ENCODE results near the gene HK3.

The HK3 gene

DNA sequence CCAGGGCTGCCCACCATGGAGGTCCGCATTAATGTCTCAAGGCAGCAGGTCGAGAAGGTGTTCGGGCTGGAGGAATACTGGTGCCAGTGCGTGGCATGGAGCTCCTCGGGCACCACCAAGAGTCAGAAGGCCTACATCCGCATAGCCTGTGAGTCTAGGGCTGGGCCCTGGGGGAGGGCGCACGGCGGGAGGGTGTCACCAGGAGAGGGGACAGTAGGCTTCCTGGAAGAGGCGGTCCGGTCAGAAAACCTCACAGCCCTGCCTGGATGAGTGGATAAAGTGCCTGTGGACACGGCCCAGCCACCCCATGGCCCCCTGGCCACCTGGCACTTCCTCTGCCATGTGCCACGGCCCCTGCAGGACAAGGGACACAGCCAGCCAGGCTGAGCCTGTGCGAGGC is 31.0 kb downstream of the HK3 start:
- no peak for DNase-seq

DNA sequence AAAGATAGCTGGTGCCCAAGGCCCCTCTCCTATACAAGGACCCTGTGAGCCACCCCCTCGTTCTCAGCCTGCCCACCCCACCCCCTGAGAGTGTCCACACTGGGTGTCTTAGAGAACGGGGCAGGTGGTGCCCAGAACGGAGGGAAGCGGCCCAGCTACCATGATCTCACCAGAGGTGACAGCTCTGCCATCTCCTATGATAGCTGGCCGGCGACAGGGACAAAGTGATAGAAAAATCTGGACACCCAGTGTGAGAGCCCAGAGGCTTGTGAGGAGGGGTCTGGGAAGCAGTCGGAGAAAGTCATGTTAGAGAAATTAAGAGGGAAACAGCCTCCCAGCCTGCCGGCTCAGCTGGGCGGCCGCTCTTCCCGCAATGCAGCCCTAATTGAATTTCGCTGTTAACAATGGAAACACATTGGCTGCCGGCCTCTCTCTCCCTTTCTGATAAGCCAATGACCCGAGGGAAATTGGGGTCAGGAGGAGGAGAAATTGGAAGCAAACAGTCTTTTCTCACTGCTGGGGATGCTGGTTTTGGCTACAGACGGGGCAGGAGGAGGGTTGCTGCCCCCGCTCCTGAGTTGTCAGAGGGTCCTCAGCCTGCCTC is 32.3 kb downstream of the HK3 start:
- DNase-seq, result no peak

DNA sequence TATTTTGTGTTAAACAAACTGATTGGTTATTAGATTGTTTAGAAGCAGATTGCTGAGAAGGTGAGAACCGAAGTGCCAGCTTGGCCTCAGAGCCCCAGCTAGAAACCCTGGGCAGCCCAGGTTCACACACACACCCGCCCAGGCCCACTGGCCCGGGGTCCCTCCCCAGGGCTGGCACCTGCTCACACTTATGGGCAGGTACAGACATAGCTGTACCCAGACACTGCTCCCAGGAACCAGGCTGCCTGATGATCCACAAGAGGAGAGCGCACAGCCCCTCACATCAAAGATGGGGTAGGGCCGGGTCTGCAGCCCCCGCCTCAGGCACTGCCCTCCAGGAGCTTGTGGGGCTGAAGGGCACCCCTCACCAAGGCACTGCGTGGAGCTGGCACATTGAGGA is 33.2 kb downstream of the HK3 start:
- DNase-seq, result no peak

DNA sequence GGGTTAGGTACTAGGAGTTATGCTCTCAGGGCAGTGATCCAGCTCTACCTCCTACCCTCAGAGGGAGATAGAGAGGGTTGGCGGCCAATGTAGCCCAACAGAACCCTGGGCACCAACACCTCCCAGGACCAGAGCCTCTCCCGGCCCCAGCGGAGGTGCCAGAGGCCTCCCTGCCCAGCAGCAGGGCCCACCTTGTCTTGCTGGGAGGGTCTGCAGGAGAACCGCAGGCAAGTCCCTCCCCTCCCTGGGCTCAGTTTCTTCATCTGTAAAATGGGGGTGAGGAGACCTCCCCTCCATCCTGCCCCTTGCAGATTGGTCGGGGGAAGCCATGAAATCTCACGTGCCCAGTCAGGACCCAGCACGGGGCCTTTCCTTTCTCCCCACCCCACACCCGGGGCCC is 34.4 kb downstream of the HK3 start:
- DNase-seq, result no peak

DNA sequence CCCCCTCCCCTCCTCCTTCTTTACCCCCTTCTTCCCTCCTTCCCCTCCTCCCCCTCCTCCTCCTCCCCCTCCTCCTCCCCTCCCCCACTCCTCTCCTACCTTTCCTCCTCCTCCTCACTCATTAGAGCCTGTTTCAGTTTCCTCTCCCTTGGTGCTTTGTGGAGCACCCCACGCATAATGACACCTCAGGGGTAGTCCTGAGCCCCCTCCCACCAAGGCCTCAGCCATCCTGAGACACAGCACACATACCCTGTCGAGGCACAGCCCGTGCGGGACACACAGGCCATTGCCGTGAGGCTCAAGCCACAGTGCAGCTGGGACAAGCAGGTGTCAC is 35.4 kb downstream of the HK3 start:
- no peak for DNase-seq

DNA sequence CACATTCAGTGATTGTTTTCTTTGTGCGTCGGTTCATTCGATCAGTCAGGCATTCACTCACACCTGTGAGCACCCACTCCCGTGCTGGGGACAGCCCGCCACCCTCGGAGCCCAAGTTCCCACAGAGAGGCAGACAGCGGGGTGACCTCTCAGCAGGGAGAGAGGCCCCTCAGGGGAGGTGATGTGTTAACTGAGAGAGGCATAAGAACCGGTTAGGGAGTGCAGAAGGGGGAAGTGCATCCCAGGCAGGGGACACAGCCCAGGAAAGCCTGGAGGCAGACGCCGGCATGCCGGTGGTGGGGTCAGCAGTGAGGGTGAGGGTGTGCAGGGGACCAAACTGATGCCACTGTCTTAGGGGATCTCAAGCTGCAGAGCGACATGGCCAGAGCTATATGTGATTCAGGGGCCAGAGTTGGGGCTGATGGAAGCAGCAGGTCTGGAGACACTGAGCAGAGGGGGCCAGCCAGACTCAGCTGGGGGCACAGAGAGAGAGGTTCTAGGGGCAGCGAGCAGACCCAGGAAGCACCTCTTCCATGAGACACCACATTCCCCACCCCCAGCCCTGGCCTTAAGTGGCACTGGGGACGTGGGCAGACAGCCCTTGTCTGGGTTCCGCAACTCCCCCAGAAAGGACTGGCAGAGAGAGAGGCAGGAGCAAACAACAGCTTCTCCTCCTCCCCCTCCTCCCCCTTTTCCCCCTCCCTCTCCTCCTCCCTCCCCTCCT is 35.9 kb downstream of the HK3 start:
- no peak for DNase-seq

DNA sequence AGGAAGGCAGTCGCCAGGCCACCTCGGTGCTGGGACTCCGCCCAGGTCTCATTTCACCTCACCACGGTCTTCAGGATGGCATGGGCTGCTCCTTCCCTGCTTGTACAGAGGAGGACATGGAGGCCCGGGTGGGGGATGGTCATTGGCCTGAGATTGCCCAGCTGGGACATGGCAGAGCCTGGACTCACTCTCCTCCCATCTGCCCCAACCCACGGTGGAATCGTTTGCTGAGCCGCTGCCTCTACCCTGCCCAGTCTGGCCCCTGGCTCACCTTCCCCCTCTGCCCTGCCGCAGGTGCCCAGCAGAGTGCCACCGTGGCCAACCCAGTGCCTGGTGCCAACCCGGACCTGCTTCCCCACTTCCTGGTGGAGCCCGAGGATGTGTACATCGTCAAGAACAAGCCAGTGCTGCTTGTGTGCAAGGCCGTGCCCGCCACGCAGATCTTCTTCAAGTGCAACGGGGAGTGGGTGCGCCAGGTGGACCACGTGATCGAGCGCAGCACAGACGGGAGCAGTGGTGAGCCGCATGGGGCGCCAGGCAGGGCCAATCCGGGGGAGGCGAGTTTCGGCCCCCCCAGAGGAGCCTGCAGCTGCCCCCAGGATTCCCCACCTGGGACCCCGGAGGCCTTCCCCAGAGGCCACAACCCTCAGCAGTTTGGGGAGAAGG is 36.7 kb downstream of the HK3 start:
- no peak for DNase-seq

DNA sequence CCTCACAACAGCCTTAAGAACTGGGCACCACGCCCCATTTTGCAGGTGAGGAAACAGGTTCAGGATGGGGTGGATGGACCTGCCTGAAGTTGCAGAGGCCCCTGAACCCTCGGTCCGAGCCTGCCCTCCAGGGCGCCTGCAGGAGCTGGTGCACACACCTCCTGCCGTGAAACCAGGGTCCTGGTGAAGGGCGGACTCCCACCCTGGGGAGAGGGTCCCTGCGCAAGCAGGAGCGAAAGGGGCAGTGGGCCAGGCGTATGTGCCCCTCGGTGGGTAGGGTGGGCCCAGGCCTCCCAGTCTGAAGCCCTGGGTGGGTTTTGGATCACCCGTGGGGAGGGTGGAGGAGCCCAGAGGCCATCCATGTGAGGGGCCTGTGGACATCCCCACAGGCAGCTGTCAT is 37.9 kb downstream of the HK3 start:
- no peak for DNase-seq

DNA sequence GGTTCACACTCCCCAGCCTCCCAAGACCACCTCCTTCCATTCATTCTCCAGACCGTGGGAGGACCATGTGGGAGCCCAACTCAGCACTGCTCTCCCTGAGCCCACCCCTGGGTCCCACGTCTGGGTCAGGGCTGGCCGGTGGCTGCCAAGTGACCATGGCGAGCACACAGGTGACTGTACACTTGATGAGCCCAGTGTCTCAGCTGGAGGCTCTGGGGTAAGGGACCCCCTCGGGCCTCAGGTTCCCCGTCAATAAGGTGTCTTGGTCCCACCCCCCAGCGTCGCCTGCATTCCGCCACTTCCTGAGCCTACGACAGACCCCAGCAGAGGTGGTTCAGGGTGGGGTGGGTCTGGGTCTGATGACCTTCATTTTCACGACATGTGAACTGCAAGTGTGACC is 38.8 kb downstream of the HK3 start:
- DNase-seq, result no peak

DNA sequence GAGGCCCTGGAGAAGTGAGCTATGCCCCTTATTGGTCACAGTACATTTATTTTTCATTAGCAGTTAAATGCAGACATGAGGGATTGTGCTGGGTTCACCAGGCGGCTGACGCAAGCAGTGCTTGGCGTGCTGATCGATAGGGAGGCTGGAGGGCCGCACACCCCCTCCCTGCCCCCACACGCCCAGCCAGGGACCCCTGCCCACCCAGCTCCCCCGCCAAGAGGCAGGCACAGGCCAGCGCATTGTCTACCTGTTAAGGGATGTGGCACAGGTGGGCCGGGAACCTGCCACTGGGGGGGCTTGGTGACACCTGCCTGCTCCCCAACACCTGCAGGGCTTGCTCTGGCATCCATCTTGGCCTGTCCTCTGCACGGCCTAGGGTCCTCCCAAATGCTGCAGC is 39.2 kb downstream of the HK3 start:
- DNase-seq, result no peak

DNA sequence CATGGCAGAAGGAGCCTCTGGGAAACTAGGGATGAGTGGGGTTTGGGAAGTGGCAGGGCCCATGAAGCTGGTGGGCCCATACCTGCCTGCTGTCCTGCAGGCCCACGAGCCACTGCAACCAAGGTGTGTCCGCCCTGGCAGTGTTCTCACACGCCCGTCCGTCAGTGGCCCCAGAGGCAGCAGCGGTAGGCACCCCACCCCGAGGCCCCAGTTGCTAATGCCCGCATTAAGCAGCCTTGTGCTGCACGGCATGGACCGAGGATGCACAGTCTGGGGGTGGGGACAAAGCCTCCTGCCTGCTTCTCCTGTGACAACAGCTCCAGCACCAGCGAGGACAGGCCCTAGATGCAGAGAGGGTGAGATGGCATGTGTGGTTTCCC is 41.3 kb downstream of the HK3 start:
- no peak for DNase-seq

DNA sequence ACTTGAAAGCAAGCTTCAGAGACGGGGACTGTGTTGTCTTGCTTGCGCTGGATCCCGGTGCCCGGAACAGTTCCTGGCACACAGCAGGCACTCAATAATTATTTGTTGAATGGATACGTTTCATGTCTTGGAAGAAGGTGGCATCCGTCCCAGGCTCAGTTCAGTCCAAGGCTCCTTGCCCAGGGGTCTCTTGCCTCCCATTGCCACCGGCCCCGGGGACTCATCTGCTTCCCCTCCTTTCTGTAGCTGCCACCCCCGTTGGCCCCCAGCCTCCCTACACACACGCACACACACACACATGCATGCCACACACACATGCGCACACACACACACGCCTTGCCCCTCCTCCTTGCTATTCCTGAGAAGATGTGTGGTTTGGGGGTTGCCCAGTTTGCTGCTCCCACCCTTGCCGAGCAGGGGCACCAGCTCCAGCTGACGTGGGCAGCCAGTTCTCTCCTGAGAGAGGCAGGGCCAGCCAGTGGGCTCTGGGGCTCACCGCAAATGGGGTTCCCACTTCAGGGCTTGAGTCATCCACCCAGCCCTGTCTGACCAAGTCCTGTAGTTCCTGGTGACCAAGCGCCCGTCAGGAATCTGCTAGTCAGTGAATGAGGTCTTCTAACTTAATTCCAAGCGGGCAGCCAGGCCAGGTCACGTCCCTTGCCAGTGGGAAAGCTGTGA is 41.8 kb downstream of the HK3 start:
- no peak for DNase-seq

DNA sequence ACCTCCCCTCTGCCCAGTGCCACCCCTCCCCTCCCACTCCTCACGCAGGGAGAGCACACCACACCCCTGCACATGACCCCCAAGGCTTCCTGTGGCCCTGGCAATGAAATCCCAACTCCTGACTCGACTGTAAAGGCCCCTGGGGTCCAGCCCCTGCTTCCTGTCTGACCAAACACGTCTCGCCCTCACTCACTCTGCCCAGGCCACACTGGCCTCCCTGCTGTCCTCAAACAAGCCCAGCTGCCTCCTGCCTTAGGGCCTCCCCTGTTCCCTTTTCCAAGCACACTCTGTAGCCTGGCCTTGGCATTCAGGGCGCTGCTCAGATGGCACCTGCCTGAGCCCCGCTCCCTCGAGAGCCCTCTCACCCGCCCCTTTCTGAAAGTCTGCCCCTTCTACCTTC is 42.4 kb downstream of the HK3 start:
- no peak for DNase-seq

DNA sequence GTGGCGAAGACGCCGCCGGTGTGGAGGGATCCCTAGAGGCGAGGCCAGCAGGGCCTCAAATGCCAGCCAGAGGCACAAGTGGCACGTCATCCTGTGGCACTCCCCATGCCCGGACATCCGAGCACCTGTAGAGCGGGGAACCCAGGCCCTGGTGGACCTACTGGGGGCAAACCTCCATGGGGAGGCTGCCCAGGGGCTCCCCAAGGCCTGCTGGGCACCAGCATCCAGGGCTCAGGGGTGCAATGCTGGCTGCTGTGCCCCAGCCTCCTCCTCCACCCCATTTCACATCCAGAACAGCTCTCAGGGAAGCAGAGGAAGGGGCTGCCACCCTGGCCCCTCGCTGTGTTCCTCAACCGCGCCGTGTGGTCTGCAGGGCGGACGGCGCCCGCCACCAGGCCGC is 43.5 kb downstream of the HK3 start:
- DNase-seq, result no peak

DNA sequence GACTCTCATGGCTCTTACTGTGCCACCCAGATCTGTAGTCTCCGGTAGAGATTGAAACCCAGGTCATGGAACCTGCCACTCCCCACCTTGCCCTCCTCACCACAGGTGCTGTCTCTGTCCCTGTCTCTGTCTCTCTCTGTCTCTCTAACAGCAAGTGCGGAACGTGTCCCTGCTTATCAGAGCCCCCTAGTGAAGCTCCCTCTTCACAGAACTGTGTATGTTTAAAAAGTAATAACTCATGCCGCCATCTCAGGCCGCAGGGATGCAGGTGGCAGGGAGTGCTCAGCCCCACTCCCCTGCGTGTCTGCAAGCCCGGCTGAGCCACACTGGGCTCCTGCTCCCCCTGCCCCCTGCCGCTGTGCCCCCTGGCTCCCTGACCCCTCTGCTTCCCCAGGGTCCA is 45.0 kb downstream of the HK3 start:
- DNase-seq, result no peak

DNA sequence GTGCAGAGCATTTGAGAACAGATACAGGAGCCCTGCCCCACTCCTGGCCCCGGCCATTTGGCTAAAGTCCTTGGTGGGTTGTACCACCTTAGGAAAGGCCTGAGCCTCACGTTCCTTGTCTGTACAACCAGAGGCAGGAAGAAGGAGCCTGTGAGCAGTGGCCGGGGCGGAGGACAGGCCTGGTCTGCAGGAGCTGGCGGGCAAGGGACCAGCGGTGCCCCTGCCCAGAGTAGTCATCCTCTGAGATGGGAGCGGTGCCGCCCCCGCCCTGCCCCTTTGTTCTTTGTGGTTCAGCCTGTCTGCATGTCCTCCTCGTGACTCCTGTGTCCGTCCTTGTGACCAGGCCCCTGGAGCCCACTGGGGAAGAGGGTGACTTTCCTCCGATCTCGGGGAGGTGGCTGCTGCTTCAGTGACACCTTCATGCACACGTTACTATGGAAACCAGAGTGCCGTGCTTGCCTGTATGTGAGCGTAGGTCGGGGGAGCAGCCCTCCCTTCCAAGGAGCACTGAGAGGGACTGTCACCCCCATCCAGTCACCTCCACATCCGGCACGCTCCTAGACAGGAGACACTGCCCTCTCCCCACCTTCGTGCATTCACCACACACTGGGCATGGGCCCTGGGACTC is 45.9 kb downstream of the HK3 start:
- no peak for DNase-seq

DNA sequence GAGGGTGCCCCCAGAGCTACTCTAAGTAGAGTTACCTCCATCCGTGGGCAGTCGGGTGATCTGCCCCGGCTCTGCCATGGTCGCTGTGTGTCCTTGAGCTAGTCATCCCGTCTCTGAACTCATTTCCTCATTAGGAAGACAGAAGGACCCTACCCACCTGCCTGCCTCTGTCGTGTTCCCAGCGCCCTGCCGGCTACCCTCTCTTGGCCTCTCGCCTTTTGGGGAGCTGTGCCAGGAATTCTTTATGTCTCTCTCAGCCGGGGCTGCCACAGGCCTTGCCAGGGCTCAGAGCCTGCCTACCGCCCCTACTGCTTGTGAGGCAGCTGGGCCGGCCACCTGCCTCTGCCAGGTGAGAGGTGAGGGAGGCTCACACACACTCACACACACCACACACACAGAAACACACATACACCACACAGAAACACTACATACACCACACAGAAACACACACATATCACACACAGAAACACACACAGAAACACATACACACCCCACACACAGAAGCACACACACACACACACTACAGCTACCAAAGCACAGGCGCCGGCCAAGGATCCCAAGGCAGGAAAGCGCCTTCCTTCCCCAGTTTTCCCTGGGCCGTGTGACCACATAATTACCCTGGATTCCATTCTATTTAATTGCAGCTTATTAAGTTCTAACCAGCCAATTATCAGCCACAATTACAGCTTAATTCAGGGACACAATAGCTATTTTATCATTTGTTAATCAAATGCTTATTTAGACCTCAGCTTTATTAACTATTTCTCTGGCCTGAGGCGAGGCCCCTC is 47.1 kb downstream of the HK3 start:
- no peak for DNase-seq

DNA sequence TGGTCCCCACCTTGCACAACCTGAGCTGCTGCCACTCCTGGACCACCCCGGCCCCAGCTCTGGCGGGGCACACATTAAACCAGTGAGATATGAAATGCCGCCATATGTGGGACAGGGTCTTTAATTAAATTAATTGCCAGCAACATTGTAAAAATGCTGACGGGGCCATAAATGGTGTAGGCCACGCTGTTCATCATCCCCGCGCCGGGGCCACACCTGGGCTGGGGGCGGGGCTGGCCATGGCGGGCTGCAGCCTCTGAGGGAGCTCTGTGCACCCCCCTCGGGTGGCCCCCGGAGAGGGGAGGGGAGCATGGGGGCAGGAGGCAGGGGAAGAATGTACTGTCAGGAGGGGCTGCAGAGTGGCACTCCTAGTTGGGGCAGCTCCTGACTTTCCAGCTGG is 47.8 kb downstream of the HK3 start:
- no peak for DNase-seq

DNA sequence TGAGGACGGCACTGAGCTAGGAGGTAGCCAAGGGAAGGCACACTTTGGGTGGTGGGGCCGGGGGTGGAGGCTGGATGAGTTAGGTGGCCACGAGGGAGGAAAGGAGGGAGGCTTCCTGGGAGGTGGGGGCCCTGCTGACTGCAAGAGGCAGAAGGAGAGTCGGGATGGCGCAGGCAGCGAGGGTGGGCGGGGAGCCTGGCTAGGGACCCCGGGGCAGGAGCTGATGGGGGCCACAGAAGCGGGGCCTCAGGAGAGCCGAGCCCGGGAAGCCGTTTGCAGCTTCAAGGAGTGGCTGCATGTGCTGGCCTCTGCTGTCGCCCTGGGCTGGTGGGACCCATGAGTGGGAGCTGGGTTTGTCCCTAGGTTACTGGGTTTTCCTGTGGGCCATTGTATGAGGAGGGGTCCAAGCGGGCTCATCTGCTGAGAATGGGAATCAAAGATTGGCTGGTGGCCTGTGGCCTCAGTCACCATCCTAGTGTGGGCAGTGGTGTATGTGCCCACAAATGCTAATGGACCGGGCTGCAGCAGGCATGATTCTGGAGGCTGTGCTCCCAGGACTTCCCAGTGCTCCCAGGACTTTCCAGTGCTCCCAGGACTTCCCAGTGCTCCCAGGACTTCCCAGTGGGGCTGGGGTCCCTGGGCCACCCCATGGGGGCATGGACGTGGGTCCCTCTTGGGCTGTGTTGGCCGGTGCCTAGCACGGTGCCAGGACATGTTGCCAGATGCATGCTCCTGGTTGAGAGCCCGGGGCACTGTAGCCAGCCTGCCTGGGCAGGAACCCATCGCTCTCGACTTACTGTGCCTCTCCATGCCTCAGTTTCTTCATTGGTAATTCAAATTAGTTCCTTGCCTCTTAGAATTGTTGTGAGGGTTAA is 48.5 kb downstream of the HK3 start:
- no peak for DNase-seq

DNA sequence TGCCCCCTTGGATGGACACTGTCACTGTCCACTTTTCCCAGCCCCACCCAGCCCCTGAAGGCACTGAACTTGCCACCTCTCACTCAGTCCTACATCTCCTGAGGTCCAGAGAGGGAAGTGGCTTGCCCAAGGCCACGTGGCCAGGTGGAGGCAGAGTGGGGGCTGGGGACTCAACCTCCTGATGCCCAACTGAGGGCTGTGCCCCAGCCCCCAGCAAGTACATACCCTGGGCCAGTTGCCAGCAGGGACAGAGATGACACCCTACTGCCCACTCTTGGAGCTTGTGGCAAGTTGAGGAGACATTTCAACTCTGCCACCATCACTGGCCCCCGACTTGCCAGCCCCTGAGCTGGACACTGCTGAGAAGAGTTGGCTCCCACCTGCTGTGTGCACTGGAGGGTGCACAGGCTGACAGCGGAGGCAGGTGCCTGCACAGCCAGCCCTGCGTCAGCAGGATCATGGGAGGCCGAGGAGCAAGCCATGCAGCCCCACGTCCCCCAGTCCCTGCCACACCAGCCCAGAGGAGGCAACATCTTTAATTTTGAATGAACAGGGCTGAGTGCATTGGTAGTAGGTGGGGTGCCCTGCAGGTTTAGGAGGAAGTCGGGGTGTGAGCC is 49.4 kb downstream of the HK3 start:
- no peak for DNase-seq

DNA sequence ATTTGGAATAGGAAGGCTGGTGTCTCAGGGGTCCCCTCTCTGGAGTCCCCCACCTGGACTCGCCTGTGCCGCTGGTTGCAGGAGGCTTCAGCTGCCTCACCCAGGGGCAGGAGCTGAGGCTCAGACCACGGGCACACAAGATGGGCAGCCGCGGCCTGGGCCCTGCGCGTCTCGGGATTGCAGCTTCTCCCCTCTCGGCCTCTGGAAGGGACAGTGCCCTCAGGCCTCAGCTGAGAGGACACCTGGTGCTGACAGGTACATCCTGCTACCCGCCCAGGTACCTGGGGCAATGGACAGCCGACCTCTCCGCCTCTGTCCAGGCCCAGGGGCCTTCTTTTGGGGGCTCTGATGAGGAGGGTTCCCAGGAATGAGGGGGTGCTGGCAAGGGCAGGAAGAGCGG is 50.5 kb downstream of the HK3 start:
- DNase-seq, result no peak
